H1 (cell line): ENCODE data around the gene CUX1.

Experiments
- ATF3 ChIP-seq: IDR thresholded peaks from 2 replicates; pipeline ENCODE4 v1.6.1; 2011; ENCODE audit warnings: low read depth, mild to moderate bottlenecking, low read length; ENCODE audit not compliant: insufficient read depth
- FOSL1 ChIP-seq: IDR thresholded peaks from 2 replicates; pipeline ENCODE4 v1.6.1; 2011; ENCODE audit warnings: mild to moderate bottlenecking, low read depth, low read length, moderate library complexity; ENCODE audit not compliant: insufficient read depth
- GABPA ChIP-seq: IDR thresholded peaks from 2 replicates; pipeline ENCODE4 v1.6.1; 2011; ENCODE audit warnings: mild to moderate bottlenecking, low read length, moderate library complexity, borderline replicate concordance; ENCODE audit not compliant: insufficient read depth
- NRF1 ChIP-seq: IDR thresholded peaks from 2 replicates; pipeline ENCODE4 v1.6.1; 2011; ENCODE audit warnings: mild to moderate bottlenecking, low read depth, low read length, improper control_type of control experiment
- POLR2A ChIP-seq, 2 experiments: IDR thresholded peaks; 1 replicate in 1 of 2; 2 replicates in 1 of 2; pipeline ENCODE4 v1.6.1; 2011; ENCODE audit warnings: low read depth in 2 of 2, low read length in 2 of 2, mild to moderate bottlenecking in 2 of 2; ENCODE audit errors: control extremely low read depth in 1 of 2
- POLR2AphosphoS5 ChIP-seq: IDR thresholded peaks from 2 replicates; pipeline ENCODE4 v1.6.1; 2011; ENCODE audit warnings: low read depth, low read length
- TBP ChIP-seq: IDR thresholded peaks from 2 replicates; pipeline ENCODE4 v1.6.1; 2011; ENCODE audit warnings: low read depth, low read length, improper control_type of control experiment
- TEAD4 ChIP-seq: IDR thresholded peaks from 2 replicates; pipeline ENCODE4 v1.6.1; 2012; ENCODE audit warnings: low read depth, low read length, inconsistent platforms, mixed read lengths
- TF ChIP-seq, protein P1 (sequence below), 3 experiments: IDR thresholded peaks; 1 replicate in 2 of 3; 2 replicates in 1 of 3; pipeline versions ENCODE4 v1.5.1 to v1.6.1; 2011; ENCODE audit warnings: low read length in 3 of 3, mild to moderate bottlenecking in 3 of 3, inconsistent platforms in 2 of 3, low read depth in 1 of 3, moderate library complexity in 1 of 3; ENCODE audit not compliant: insufficient read depth in 1 of 3; ENCODE audit errors: control extremely low read depth in 1 of 3
- TF ChIP-seq, protein P2 (sequence below): IDR thresholded peaks from 2 replicates; pipeline ENCODE4 v1.6.1; 2012; ENCODE audit warnings: low read length, inconsistent platforms

- TF ChIP-seq, protein P1, sequence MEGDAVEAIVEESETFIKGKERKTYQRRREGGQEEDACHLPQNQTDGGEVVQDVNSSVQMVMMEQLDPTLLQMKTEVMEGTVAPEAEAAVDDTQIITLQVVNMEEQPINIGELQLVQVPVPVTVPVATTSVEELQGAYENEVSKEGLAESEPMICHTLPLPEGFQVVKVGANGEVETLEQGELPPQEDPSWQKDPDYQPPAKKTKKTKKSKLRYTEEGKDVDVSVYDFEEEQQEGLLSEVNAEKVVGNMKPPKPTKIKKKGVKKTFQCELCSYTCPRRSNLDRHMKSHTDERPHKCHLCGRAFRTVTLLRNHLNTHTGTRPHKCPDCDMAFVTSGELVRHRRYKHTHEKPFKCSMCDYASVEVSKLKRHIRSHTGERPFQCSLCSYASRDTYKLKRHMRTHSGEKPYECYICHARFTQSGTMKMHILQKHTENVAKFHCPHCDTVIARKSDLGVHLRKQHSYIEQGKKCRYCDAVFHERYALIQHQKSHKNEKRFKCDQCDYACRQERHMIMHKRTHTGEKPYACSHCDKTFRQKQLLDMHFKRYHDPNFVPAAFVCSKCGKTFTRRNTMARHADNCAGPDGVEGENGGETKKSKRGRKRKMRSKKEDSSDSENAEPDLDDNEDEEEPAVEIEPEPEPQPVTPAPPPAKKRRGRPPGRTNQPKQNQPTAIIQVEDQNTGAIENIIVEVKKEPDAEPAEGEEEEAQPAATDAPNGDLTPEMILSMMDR (IDR thresholded peaks at IDR 0.05; ENCODE audit: control extremely low read depth in 1 of 3, insufficient read depth in 1 of 3, low read depth in 1 of 3, low read length in 3 of 3): no peak
- no peak for TF ChIP-seq TEAD4
- TF ChIP-seq, protein P2, sequence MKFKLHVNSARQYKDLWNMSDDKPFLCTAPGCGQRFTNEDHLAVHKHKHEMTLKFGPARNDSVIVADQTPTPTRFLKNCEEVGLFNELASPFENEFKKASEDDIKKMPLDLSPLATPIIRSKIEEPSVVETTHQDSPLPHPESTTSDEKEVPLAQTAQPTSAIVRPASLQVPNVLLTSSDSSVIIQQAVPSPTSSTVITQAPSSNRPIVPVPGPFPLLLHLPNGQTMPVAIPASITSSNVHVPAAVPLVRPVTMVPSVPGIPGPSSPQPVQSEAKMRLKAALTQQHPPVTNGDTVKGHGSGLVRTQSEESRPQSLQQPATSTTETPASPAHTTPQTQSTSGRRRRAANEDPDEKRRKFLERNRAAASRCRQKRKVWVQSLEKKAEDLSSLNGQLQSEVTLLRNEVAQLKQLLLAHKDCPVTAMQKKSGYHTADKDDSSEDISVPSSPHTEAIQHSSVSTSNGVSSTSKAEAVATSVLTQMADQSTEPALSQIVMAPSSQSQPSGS: no peak
- no peak for TF ChIP-seq FOSL1
- TF ChIP-seq ATF3: no peak
- no peak for TF ChIP-seq POLR2AphosphoS5
- TF ChIP-seq TBP: no peak
- no peak for TF ChIP-seq POLR2A (IDR thresholded peaks at IDR 0.05; ENCODE audit: control extremely low read depth in 1 of 2, low read depth in 2 of 2, low read length in 2 of 2)
- TF ChIP-seq NRF1: no peak
- TF ChIP-seq GABPA: no peak
Measured at GRCh38 chr7:102272917-102273748, 455.7 kb downstream of the CUX1 start.
